Measurements from ENCODE around the gene DSTYK. TPM values are rescaled to one million over a fixed set of nuclear protein-coding genes. Genes with fewer than 3 reads are reported as not detected.

Gene DSTYK
- total RNA-seq, 1 donor from 2014 or later, result 11.0 TPM

- Mint-ChIP-seq H3K4me3 (ENCODE audit: low read depth) (no peak overlapping the region), H3K9me3 (ENCODE audit: low read depth) (no peaks in the 10 kb centered on the region), H3K27me3 (no peaks in the 10 kb centered on the region), H3K4me1 (ENCODE audit: low read depth) (no peaks in the 10 kb centered on the region), H3K27ac (no peak overlapping the region), H3K36me3 (ENCODE audit: insufficient read depth) (no peaks in the 10 kb centered on the region)
- DNase-seq (ENCODE audit: low spot score, unreplicated experiment), result no peak
- TF ChIP-seq CTCF (IDR thresholded peaks at IDR 0.05; ENCODE audit: unreplicated experiment), result no peak
Measured at GRCh38 chr1:205258261-205258691, 46.8 kb upstream of the DSTYK start.

- Mint-ChIP-seq H3K27ac (no peak overlapping the region), H3K36me3 (ENCODE audit: insufficient read depth) (no peaks in the 10 kb centered on the region), H3K9me3 (ENCODE audit: low read depth) (no peaks in the 10 kb centered on the region), H3K27me3 (no peaks in the 10 kb centered on the region), H3K4me3 (ENCODE audit: low read depth) (no peak overlapping the region), H3K4me1 (ENCODE audit: low read depth) (no peaks in the 10 kb centered on the region)
- no peak for TF ChIP-seq CTCF (IDR thresholded peaks at IDR 0.05; ENCODE audit: unreplicated experiment)
- DNase-seq (ENCODE audit: low spot score, unreplicated experiment), result no peak
Measured at GRCh38 chr1:205257735-205258134, 46.2 kb upstream of the DSTYK start.

GRCh38 chr1:205256951-205257625 is 45.6 kb upstream of the DSTYK start:
- Mint-ChIP-seq H3K4me3 (ENCODE audit: low read depth) (no peak overlapping the region), H3K27ac (no peak overlapping the region), H3K9me3 (ENCODE audit: low read depth) (no peaks in the 10 kb centered on the region), H3K36me3 (ENCODE audit: insufficient read depth) (no peaks in the 10 kb centered on the region), H3K4me1 (ENCODE audit: low read depth) (no peaks in the 10 kb centered on the region), H3K27me3 (no peaks in the 10 kb centered on the region)
- no peak for DNase-seq (ENCODE audit: low spot score, unreplicated experiment)
- no peak for TF ChIP-seq CTCF (IDR thresholded peaks at IDR 0.05; ENCODE audit: unreplicated experiment)

GRCh38 chr1:205255941-205256780 is 44.7 kb upstream of the DSTYK start:
- TF ChIP-seq CTCF (IDR thresholded peaks at IDR 0.05; ENCODE audit: unreplicated experiment), result peak; percentile 93
- Mint-ChIP-seq H3K36me3 (ENCODE audit: insufficient read depth) (no peaks in the 10 kb centered on the region), H3K27ac (no peak overlapping the region), H3K27me3 (no peaks in the 10 kb centered on the region), H3K4me3 (ENCODE audit: low read depth) (no peak overlapping the region), H3K9me3 (ENCODE audit: low read depth) (no peaks in the 10 kb centered on the region), H3K4me1 (ENCODE audit: low read depth) (no peaks in the 10 kb centered on the region)
- peak; percentile 79 for DNase-seq (ENCODE audit: low spot score, unreplicated experiment)

- no peak for DNase-seq (ENCODE audit: low spot score, unreplicated experiment)
- H3K4me3 Mint-ChIP-seq (ENCODE audit: low read depth), result no peak overlapping the region
- H3K27me3 Mint-ChIP-seq, result no peaks in the 10 kb centered on the region
- no peaks in the 10 kb centered on the region for H3K36me3 Mint-ChIP-seq (ENCODE audit: insufficient read depth)
- TF ChIP-seq CTCF (IDR thresholded peaks at IDR 0.05; ENCODE audit: unreplicated experiment), result no peak
- H3K4me1 Mint-ChIP-seq (ENCODE audit: low read depth), result no peaks in the 10 kb centered on the region
- no peaks in the 10 kb centered on the region for H3K9me3 Mint-ChIP-seq (ENCODE audit: low read depth)
- H3K27ac Mint-ChIP-seq, result no peak overlapping the region
Measured at GRCh38 chr1:205251576-205251975, 40.1 kb upstream of the DSTYK start.
